GM18858 (cell line): ENCODE measurements around the gene RASGRF1.

Source experiments
- ATAC-seq: cut with Tn5 transposase; IDR thresholded peaks from one replicate; pipeline ENCODE4 v1.9.1; 2021; ENCODE audit not compliant: unreplicated experiment

The RASGRF1 gene

GRCh38 chr15:78921517-78921916 is 169.1 kb downstream of the RASGRF1 start:
- no peak for ATAC-seq

GRCh38 chr15:78917888-78918287 is 172.7 kb downstream of the RASGRF1 start:
- no peak for ATAC-seq

- no peak for ATAC-seq
These were observed 174.5 kb downstream of the RASGRF1 start for GRCh38 chr15:78916088-78916487.

GRCh38 chr15:78915341-78916087 is 175.1 kb downstream of the RASGRF1 start:
- ATAC-seq = no peak

- no peak for ATAC-seq
These were observed 176.4 kb downstream of the RASGRF1 start for GRCh38 chr15:78914027-78914764.

GRCh38 chr15:78913012-78913411 is 177.6 kb downstream of the RASGRF1 start:
- ATAC-seq = no peak

GRCh38 chr15:78912316-78912715 is 178.3 kb downstream of the RASGRF1 start:
- ATAC-seq = no peak

- ATAC-seq = no peak
These were observed 180.3 kb downstream of the RASGRF1 start for GRCh38 chr15:78910271-78910670.
